Fibroblast of skin of scalp (primary cell): Measurements from ENCODE around the gene DOK6. TPM values are rescaled to one million over a fixed set of nuclear protein-coding genes. Genes with fewer than 3 reads are reported as not detected.
"Not testable (repeated sequence)": the region's sequence is repeated elsewhere in the genome, so short reads cannot be mapped to it uniquely, and the experiment has no call there.

Experiments
- DNase-seq: peaks from one replicate; pipeline ENCODE4 v3.0.0-alpha.2; 2013
- polyA plus RNA-seq, 2 experiments: library from polyadenylated mRNA; unstranded; fragments of 120-200 nt; gene quantifications; one replicate each; pipeline ENCODE4 v1.2.1, GENCODE V29; 2013; ENCODE audit not compliant: insufficient read length in 2 of 2

DOK6 gene
- 3.1 TPM for polyA plus RNA-seq (2013, experiment 1 of 2; ENCODE audit: insufficient read length)
- 2.9 TPM for polyA plus RNA-seq (2013, experiment 2 of 2; ENCODE audit: insufficient read length)

- peak; percentile 81 for DNase-seq
Observed at GRCh38 chr18:69400253-69400975, at the start of gene DOK6. Gene DOK6 (plus strand): TSS chr18:69400888.

- DNase-seq, result no peak
Observed at GRCh38 chr18:69353023-69353422, 47.7 kb upstream of the DOK6 start.

GRCh38 chr18:69357590-69357989 is 43.1 kb upstream of the DOK6 start:
- no peak for DNase-seq

- no peak for DNase-seq
Observed at GRCh38 chr18:69358212-69358895, 42.3 kb upstream of the DOK6 start.

GRCh38 chr18:69359768-69360167 is 40.9 kb upstream of the DOK6 start:
- DNase-seq, result not testable (repeated sequence)

- DNase-seq, result no peak
Observed at GRCh38 chr18:69364930-69365329, 35.8 kb upstream of the DOK6 start.

GRCh38 chr18:69365658-69366057 is 35.0 kb upstream of the DOK6 start:
- DNase-seq, result no peak

- DNase-seq, result no peak
Observed at GRCh38 chr18:69367104-69367503, 33.6 kb upstream of the DOK6 start.

- no peak for DNase-seq
Observed at GRCh38 chr18:69371729-69372128, 29.0 kb upstream of the DOK6 start.

- no peak for DNase-seq
Observed at GRCh38 chr18:69380324-69380723, 20.4 kb upstream of the DOK6 start.

GRCh38 chr18:69383186-69383585 is 17.5 kb upstream of the DOK6 start:
- peak; percentile 53 for DNase-seq

- DNase-seq, result no peak
Observed at GRCh38 chr18:69387186-69387585, 13.5 kb upstream of the DOK6 start.

GRCh38 chr18:69388222-69388621 is 12.5 kb upstream of the DOK6 start:
- no peak for DNase-seq

GRCh38 chr18:69397096-69397495 is 3.6 kb upstream of the DOK6 start:
- peak; percentile 44 for DNase-seq

GRCh38 chr18:69399253-69399652 is 1.4 kb upstream of the DOK6 start:
- DNase-seq, result no peak

- peak; percentile 41 for DNase-seq
Observed at GRCh38 chr18:69400976-69401225, 213 bp downstream of the DOK6 start.

- DNase-seq, result peak; percentile 18
Observed at GRCh38 chr18:69401226-69401971, 711 bp downstream of the DOK6 start.

- no peak for DNase-seq
Observed at GRCh38 chr18:69401972-69402532, 1.4 kb downstream of the DOK6 start.

GRCh38 chr18:69402533-69402989 is 1.9 kb downstream of the DOK6 start:
- DNase-seq, result no peak

GRCh38 chr18:69408522-69408921 is 7.8 kb downstream of the DOK6 start:
- no peak for DNase-seq

- no peak for DNase-seq
Observed at GRCh38 chr18:69411199-69411598, 10.5 kb downstream of the DOK6 start.

- no peak for DNase-seq
Observed at GRCh38 chr18:69414184-69414583, 13.5 kb downstream of the DOK6 start.

GRCh38 chr18:69432847-69433246 is 32.2 kb downstream of the DOK6 start:
- peak; percentile 2 for DNase-seq
